Right ventricle myocardium superior (tissue), 1 donor: ENCODE results near the gene ZNF554. TPM values are rescaled to one million over a fixed set of nuclear protein-coding genes. Genes with fewer than 3 reads are reported as not detected.

Experiments
- ATAC-seq: fragments of 200-7000 bp; cut with Tn5 transposase; one replicate; pipeline ENCODE4 v1.9.1; 2020; ENCODE audit warnings: mild to moderate bottlenecking; ENCODE audit not compliant: poor library complexity
- DNase-seq: peaks from one replicate; pipeline ENCODE4 v3.0.0-alpha.2; 2020
- intact Hi-C: fragments of 100-400 bp; cut with DNase I; formaldehyde crosslinking; loops from one replicate; pipeline ENCODE4 v1.11.2; 2022
- total RNA-seq: library from RNA; stranded (reverse); fragmentation: NEBNext Ultra II Directional; extraction: Animal tissue kit (Norgen Biotek cat#: 25700); gene quantifications from one replicate; pipeline ENCODE4 v1.2.1, GENCODE V29; 2021
- donor health status: DM: no; HTN: yes; CAD: no; lungs with severe emphysema.

Gene ZNF554
- total RNA-seq, 1 donor from 2014 or later = 4.3 TPM

DNA sequence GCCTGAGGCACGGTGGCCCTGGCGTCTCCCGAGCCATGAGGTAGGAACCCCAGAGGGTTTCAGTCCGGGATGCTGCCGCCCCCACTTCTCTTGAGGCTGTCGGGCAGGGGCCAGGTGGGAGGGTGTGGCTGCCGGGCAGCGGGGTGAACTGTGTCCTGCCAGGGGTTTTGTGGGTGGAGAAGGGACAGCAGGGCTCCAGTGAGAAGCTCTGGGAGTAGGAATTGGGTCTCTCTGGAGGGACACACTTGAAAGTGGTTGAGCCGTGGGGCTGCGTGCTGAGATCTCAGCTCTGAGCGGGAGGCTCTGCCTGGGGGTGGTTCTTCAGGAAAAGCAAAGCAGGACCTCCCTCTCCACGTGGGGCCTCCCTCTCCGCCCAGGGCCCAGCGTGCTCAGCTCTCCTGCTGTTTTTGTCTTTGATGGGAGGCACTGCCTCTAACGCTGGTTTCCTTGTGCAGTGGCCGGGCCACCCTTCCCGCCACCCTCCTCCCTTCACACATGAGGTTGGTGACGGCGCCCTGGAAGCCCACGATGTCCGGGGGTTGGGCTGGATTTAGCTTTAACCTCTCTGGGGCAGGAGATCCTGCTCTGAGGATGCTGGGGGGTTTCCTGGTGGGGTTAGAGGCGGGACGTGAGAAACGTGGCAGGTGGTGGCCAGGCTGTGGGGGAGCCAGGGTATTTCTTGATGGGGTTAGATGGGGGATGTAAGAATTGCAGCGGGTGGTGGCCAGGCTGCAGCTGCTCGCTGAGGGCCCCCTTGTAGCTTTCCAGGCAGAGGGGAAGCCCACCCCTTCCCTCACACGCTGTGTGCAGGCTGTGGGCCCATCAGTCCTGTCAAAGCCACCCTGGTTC is 15.3 kb upstream of the ZNF554 start:
- intact Hi-C loops = no loop called here
- ATAC-seq = no peak

DNA sequence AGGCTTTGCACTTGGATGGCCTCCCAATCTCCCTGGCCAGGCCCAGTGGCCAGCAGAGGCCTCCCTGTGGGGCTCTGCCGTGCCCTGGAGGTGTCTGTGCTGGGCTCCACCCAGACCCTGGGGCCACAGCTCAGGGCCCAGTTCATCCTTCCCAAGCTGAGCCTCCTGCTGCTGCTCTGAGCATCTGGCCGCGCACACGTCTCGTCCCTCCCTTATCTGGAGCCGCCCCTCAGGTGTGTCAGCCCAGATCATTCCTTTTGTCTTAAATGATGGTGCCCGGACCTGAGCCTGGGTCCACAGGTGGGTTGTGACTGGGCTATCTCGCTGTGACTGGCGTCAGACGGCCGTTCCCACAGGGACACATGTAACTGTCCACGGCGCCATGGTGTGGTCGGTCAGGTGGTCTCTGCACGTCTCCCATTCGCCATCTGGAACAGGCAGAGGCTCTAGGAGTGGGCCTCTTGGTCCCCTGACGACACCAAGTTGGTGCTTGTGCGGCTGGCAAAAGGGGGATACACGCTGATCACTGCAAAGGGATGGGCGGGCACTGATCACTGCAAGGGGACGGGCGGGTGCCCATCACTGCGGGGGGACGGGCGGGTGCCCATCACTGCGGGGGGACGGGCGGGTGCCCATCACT is 14.3 kb upstream of the ZNF554 start:
- no peak for DNase-seq
- intact Hi-C loops = no loop called here
- no peak for ATAC-seq

More for the DNA sequence above, 15.3 kb upstream of the ZNF554 start:
- no peak for DNase-seq

- intact Hi-C loops = no loop called here
Observed at GRCh38 chr19:2805991-2806649, 13.5 kb upstream of the ZNF554 start.

GRCh38 chr19:2806736-2807378 is 12.8 kb upstream of the ZNF554 start:
- DNase-seq (no peak), ATAC-seq (no peak)
- intact Hi-C loops = no loop called here

More at GRCh38 chr19:2805991-2806649, 13.5 kb upstream of the ZNF554 start:
- no peak for DNase-seq
- no peak for ATAC-seq

DNA sequence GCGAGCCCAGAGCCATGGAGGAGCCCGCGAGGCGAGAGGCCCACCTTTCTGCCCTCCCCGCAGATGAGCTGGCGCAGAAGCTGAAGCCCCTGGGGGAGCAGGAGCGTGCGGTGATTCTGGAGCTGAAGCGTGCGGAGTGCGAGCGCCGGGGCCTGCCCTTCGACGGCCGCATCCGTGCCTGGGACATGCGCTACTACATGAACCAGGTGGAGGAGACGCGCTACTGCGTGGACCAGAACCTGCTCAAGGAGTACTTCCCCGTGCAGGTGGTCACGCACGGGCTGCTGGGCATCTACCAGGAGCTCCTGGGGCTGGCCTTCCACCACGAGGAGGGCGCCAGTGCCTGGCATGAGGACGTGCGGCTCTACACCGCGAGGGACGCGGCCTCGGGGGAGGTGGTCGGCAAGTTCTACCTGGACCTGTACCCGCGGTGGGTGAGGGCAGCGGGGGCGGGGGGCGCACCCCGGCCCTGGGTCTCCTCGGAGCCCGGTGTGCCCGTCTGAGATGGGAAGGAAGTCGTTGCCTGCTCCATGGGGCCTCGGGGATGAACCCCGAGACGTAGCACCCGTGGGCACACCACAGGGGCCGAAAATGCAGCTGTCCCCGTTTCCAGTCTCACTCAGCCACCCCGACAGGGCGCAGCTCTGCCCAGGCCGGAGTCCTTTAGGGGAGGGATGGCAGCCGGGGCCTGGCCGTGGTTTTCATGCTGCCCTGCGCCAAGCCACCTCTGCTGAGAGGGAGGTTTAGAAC is 12.1 kb upstream of the ZNF554 start:
- no peak for ATAC-seq
- no peak for DNase-seq
- intact Hi-C loops = no loop called here

DNA sequence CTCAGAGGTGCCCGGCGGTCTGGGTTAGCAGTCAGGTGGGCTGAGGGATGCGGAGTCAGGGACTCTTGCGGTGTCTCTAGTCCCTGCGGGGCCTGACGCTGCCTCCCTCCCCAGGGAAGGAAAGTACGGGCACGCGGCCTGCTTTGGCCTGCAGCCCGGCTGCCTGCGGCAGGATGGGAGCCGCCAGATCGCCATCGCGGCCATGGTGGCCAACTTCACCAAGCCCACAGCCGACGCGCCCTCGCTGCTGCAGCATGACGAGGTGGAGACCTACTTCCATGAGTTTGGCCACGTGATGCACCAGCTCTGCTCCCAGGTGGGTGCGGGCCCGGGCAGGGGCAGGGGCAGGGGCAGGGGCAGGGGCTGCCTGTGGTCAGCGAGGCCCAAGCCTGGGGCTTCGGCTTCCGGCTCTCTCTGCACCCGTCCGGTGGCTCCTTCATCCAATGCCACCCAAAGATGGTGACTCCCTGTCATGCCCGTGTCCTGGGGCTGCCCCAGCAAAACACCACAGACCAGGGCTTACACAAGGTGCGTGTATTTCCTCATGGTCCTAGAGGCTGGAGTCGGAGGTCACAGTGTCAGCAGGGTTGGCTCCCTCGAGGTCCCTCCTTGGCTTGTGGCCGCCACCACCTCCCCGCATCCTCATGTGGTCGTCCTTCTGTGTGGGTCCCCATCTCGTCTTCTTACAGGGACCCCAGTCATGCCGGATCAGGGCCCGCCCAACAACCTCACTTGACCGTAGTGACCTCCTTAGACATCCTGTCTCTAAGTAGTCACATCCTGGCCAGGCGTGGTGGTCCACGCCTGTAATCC is 11.3 kb upstream of the ZNF554 start:
- intact Hi-C loops = no loop called here
- ATAC-seq (no peak), DNase-seq (no peak)

DNA sequence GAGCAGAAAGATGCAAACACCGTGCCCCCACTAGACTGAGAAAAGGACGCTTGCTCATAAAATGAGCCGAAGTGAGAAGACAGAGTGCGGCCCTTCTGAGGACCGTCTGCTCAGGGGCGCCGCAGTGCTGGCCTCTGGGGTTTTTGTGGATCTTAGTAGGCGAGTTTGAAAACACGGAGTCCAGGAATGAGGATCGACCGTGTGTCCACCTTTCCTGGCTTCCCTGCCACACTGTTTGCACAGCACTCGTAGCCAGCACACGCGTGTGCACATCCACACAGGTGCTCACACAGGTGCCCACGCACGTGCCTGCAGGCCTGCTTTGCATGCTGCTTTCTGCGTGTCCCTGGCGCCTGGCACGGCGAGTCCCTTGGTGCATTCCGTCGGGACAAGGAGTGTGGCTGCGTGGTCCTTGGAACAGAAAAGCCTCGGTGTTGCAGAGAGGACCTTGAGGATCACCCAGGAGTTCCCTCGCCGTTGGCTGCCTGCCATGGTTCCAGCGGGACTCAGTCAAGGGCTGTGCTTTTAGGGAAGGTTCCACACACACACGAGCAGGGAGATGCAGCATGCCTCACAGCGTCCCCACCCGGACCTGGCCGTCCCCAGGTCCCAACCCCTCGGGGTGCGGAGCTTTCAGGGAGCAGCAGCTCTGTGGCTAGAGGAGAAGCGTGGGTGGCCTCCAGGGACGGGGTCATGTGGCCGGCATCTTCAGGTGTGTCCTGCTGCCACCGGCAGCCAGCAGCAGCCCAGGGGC is 10.1 kb upstream of the ZNF554 start:
- ATAC-seq (no peak), DNase-seq (no peak)
- intact Hi-C loops = no loop called here

GRCh38 chr19:2810141-2811091 is 9.3 kb upstream of the ZNF554 start:
- DNase-seq (no peak), ATAC-seq (no peak)
- intact Hi-C loops = no loop called here

GRCh38 chr19:2811221-2811722 is 8.4 kb upstream of the ZNF554 start:
- no peak for ATAC-seq
- DNase-seq = no peak
- intact Hi-C loops = no loop called here

DNA sequence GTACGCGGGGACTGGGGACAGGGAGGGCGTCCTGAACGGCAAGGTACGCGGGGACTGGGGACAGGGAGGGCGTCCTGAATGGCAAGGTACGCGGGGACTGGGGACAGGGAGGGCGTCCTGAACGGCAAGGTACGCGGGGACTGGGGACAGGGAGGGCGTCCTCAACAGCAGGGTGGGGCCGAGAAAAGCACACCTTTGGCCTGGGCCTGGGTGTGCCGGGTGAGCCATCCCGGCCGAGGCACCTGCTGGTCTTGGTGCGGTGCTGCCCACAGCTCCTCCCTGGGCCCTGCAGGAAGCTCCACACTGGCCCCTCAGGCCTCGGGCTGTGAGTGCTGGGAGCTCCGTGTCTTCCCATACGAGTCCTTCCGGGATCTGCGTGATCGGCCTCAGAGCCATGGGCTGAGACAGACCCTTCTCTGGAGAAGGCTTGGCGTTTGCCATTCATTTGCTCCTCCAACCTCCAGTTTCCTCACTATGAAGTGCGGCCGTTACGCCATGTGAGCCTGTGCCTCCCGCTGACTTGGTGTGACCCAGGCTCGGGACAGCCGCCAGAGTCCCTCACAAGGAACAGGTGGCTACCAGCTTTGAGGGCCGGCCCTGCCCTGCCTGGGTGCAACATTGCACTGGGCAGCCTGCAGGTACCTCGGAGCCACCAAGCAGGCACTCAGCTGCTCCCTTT is 7.8 kb upstream of the ZNF554 start:
- ATAC-seq (no peak), DNase-seq (no peak)
- intact Hi-C loops = no loop called here

GRCh38 chr19:2812414-2813234 is 7.0 kb upstream of the ZNF554 start:
- DNase-seq (no peak), ATAC-seq (no peak)
- intact Hi-C loops = no loop called here

DNA sequence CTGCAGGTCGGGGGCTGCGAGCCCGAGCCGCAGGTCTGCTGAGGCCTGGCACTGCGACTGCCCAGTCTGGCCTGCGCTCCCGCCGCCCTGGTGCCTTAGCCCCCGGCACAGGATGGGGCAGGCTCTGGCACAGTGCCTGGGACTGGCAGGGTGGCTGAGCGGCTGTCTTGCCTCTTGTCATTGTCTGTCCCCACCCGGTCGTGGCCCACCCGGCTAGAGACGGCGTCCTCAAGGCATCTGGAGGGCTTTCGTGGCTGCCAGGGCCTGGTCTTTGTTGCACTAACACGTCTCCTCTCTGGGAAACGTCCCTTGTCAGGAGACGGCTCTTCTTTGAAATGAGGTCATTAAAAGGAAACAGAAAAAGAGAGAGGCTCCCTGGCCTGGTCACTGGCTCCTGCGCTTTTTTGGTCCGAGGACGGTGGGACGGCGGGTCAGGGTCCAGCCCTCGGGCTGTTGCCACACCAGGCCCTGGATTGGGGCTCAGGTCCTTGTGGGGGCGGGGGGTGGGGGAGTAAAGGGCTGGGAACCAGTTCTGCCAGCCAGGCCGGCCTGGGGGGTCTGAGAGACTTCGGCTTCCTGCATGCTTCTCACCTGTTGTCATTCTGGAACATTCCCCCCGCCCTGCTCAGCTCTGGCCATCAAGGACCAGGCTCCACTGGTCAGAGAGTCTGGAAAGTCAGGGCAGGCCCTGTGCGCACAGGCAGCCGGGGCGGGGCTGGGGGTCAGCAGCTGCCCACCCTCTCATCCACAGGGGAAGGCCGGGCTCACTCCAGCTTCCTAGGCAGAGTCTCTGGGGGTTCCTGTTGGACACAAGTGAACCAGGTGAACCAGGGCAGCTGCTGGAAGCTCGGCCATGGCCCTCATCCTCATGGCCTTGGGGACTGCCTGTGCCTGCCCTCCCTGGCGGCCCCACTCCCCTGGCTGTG is 6.2 kb upstream of the ZNF554 start:
- intact Hi-C loops = no loop called here
- DNase-seq (no peak), ATAC-seq (no peak)

GRCh38 chr19:2814426-2814825 is 5.2 kb upstream of the ZNF554 start:
- ATAC-seq (no peak), DNase-seq (no peak)
- intact Hi-C loops = no loop called here

DNA sequence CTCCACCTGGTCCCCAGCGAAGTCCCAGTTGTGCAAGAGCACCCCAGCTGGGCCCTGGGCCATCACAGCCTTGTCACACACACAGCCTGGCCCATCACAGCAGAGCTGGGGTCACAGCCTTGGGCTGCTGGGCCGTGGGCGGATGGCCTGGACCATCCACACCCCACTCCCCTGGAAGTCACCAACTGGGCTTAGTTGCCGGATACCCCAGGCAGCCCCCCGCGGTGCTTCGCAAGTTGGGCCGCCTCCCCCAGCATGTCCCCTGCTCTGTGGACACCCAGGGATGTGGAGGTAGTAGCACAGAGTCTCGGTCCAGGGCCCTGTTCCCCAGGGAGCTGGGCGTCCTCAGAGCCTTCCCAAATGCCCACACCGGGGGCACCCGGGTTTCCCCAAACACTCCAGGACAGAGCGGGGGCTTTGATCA is 4.5 kb upstream of the ZNF554 start:
- DNase-seq (no peak), ATAC-seq (no peak)
- intact Hi-C loops = no loop called here
